ENCODE data around the gene CBLC.

DNA sequence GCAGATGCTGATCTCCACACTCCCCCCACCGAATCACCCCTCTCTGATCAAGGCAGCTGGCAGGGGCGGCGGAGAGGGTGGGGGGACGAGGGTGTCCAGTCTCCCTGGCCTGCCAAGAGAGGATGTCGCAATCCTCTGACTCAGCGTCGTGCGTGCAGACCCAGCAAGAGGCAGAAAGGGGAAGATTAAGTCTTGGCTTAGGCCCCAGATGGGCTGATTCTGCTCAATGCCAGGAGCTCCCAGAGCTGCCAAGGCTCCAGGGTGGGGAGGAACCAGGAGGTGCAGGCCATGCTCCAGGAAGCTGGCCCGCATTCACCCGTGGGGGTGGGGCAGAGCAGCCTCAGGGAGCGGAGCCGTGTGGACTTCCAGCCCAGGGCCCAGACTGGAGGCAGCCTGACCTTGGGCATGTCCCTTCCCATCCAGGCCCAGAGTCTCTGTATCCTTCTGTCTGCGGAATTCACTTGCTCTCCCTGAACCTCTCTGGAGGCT lies 35.8 kb upstream of the CBLC start:
- TF ChIP-seq, protein P1, sequence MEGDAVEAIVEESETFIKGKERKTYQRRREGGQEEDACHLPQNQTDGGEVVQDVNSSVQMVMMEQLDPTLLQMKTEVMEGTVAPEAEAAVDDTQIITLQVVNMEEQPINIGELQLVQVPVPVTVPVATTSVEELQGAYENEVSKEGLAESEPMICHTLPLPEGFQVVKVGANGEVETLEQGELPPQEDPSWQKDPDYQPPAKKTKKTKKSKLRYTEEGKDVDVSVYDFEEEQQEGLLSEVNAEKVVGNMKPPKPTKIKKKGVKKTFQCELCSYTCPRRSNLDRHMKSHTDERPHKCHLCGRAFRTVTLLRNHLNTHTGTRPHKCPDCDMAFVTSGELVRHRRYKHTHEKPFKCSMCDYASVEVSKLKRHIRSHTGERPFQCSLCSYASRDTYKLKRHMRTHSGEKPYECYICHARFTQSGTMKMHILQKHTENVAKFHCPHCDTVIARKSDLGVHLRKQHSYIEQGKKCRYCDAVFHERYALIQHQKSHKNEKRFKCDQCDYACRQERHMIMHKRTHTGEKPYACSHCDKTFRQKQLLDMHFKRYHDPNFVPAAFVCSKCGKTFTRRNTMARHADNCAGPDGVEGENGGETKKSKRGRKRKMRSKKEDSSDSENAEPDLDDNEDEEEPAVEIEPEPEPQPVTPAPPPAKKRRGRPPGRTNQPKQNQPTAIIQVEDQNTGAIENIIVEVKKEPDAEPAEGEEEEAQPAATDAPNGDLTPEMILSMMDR (IDR thresholded peaks at IDR 0.05), result no peak
- TF ChIP-seq EZH2 (IDR thresholded peaks at IDR 0.05; ENCODE audit: borderline replicate concordance, insufficient read depth, low read depth, low read length, poor library complexity, severe bottlenecking), result no peak

Measured in B cell (primary cell).